GM23248 (cell line): ENCODE results near the gene SYT6.

ENCODE experiments used
- EZH2 ChIP-seq: fragments of 200-600 bp; sonication (generic); IDR thresholded peaks from 2 replicates; pipeline ENCODE4 v1.6.1; 2018; ENCODE audit warnings: antibody characterized with exemption, mild to moderate bottlenecking; ENCODE audit not compliant: insufficient read depth, poor library complexity, severe bottlenecking
- EZH2phosphoT487 ChIP-seq: fragments of 200-600 bp; sonication (generic); IDR thresholded peaks from 2 replicates; pipeline ENCODE4 v1.6.1; 2018; ENCODE audit warnings: antibody characterized with exemption, moderate library complexity, mild to moderate bottlenecking, low read depth; ENCODE audit not compliant: insufficient read depth

DNA sequence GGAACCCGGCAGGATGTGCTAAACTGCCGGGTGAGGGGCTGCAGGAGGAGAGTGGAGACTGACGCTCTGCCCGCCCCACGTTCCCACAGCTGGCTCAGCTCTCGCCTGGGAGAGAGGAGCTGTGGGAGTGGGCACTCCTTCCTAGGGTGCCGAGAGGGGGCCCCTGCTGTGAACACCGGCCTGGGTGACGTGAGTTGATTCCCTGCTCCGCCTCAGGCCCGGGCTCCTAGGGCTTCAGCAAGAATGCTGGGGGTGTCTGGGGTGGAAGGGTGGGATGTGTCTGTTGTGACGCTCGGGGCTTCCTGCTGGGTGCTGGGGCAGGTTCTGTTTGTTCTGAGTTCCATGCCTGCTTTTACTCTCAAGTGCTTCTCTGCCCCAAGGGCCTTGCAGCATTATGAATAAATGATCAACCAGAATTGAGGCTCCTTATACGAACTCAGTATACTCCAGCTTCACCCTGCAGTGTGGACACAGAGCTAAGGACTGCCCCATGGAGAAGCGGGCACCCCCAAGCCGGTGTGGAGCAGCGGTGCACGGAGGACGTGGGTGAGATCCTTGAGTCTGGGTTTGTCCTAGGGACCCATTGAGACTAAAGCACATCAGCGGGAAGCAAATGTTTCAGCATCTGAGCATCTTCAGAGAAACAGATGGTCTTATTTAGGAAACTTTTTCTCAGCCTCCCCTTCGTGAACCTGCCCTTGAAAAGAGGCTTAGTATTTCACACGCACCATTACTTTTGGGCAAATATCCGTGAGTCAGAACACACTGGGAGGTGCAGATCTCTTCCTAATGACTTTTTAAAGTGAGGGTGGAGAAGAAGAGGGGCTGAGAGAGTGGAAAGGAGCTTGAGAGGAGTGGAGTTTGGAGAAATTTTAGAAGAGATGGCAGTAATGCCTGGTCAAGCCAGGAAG, 41.7 kb downstream of the SYT6 start:
- TF ChIP-seq EZH2 (no peak), EZH2phosphoT487 (no peak)
